Measurements from ENCODE around the gene SYNE1. TPM values are rescaled to one million over a fixed set of nuclear protein-coding genes. Genes with fewer than 3 reads are reported as not detected.
"Not testable (repeated sequence)": the region's sequence is repeated elsewhere in the genome, so short reads cannot be mapped to it uniquely, and the experiment has no call there.

Gene SYNE1
- total RNA-seq, 1 experiment from 2014 or later = 0.85 TPM

DNA sequence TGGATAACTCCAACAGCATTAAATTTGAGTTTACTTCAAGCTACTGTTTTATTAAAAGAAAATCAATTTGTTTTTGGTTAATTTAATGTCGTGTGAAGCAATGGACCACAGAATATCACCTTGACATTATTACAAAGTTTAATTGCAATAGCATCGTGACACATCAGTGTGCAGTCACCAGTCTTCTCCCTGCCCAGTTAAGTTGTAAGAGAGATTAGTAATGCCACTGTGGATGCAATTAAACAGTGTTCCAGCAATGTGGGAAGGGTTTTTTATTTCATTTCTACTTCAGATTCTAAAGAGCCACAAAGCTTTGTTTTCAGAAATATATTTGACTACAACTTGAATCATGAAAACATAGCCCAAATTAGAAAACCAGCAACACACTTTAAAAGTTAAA, 128.7 kb downstream of the SYNE1 start:
- in situ Hi-C loops (cut with HindIII; ENCODE audit: low sequenced_read_pairs) = no loop called here

DNA sequence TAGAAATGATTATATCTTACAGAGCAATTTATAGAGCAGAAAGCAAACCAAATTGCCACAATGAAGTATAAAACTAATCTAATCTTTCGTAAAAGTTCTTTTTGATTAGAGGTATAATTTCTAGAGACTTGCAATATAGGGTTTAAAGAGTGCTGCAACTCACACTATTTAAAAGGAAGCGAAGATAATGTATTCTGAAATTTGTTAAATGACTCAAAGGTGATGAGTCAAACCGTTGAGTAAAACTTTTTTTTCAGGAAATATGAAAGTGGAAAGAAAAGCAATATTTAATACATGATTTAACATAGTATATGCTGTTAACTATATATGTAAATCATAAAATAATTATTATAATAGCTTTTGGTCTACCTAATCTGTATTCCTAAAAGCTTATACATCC, 133.6 kb downstream of the SYNE1 start:
- in situ Hi-C loops (cut with HindIII; ENCODE audit: low sequenced_read_pairs) = no loop called here
- DNase-seq (ENCODE audit: low spot score) = no peak

More for the DNA sequence above, 128.7 kb downstream of the SYNE1 start:
- no peak for DNase-seq (ENCODE audit: low spot score)

DNA sequence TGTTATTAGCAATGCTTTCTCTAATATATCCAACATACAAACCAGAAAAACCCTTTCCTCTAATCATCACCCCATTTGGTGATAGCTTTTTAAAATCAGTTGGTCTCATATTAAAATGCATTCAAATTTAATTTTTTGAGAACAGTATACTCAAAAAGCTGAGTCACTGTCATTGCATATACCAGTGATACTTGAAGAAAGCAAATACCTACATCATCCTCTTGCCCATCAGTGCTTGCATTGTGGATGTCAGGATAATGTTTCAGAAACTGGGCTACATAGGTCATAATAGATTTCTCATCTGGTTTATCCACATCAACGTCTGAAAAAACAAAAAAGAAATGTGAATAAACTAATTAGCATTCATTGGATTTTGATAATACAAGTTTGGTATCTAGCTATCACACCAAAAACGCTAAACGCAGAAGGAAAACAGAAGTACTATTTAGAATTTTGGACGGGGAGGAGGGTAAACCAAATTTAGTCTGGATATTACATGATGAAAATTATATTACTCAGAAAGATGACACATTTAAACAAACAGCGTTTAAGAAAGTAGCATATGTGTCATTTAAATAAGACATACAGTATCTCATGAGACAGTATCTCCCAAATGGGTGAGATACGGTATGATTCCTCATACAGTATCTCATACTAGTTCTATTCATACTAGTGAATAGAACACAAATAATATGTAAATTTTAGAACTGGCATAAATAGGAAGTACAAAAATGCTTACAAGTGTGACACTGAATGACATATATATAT, 134.6 kb downstream of the SYNE1 start:
- DNase-seq (ENCODE audit: low spot score) = no peak
- in situ Hi-C loops (cut with HindIII; ENCODE audit: low sequenced_read_pairs) = no loop called here

GRCh38 chr6:152499931-152500330, 137.2 kb downstream of the SYNE1 start:
- no peak for DNase-seq (ENCODE audit: low spot score)
- in situ Hi-C loops (cut with HindIII; ENCODE audit: low sequenced_read_pairs) = no loop called here

- in situ Hi-C loops (cut with HindIII; ENCODE audit: low sequenced_read_pairs) = no loop called here
- no peak for DNase-seq (ENCODE audit: low spot score)
These were observed 140.4 kb downstream of the SYNE1 start for GRCh38 chr6:152496731-152497130.

GRCh38 chr6:152495456-152495855, 141.7 kb downstream of the SYNE1 start:
- DNase-seq (ENCODE audit: low spot score); in situ Hi-C loops (cut with HindIII; ENCODE audit: low sequenced_read_pairs): not testable (repeated sequence)

DNA sequence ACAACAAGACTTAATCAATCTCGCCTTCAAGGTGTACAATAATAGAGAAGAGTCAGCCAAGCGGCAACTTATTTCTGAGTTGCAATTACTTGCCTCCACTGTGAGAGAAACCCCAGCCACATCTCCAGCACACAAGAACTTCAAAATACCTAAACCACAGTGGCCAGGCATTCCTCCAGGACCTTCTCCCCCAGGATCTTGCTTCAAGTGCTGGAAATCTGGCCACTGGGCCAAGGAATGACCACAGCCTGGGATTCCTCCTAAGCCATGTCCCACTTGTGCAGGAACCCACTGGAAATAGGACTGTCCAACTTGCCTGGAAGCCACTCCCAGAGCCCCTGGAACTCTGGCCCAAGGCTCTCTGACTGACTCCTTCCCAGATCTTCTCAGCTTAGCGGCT, 144.9 kb downstream of the SYNE1 start:
- in situ Hi-C loops (cut with HindIII; ENCODE audit: low sequenced_read_pairs); DNase-seq (ENCODE audit: low spot score): not testable (repeated sequence)

GRCh38 chr6:152491501-152491900, 145.7 kb downstream of the SYNE1 start:
- DNase-seq (ENCODE audit: low spot score); in situ Hi-C loops (cut with HindIII; ENCODE audit: low sequenced_read_pairs): not testable (repeated sequence)

GRCh38 chr6:152490971-152491378, 146.2 kb downstream of the SYNE1 start:
- DNase-seq (ENCODE audit: low spot score); in situ Hi-C loops (cut with HindIII; ENCODE audit: low sequenced_read_pairs): not testable (repeated sequence)

GRCh38 chr6:152484806-152485205, 152.4 kb downstream of the SYNE1 start:
- in situ Hi-C loops (cut with HindIII; ENCODE audit: low sequenced_read_pairs) = no loop called here
- no peak for DNase-seq (ENCODE audit: low spot score)

GRCh38 chr6:152482289-152482688, 154.9 kb downstream of the SYNE1 start:
- DNase-seq (ENCODE audit: low spot score) = no peak
- in situ Hi-C loops (cut with HindIII; ENCODE audit: low sequenced_read_pairs) = no loop called here

GRCh38 chr6:152478377-152479010, 158.7 kb downstream of the SYNE1 start:
- in situ Hi-C loops (cut with HindIII; ENCODE audit: low sequenced_read_pairs) = no loop called here
- DNase-seq (ENCODE audit: low spot score) = peak; percentile 51

DNA sequence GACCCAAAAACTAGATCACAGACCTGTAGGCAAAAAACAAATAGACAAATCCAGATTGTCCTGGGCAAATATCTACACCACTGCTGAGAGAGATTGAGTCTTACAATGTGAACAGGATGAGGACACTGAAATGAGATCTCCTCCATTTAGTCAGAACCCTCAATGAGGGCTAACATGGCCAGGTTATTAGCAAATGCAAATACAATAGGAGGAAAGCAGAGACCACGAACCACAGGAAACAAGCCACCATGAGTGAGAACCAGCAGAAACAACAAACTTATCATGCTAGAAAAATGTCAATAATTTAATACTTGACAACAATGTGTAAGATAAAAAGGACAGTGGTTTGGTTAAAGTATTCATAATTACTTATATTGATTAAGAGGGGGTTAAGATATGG, 162.8 kb downstream of the SYNE1 start:
- in situ Hi-C loops (cut with HindIII; ENCODE audit: low sequenced_read_pairs) = no loop called here
- no peak for DNase-seq (ENCODE audit: low spot score)

DNA sequence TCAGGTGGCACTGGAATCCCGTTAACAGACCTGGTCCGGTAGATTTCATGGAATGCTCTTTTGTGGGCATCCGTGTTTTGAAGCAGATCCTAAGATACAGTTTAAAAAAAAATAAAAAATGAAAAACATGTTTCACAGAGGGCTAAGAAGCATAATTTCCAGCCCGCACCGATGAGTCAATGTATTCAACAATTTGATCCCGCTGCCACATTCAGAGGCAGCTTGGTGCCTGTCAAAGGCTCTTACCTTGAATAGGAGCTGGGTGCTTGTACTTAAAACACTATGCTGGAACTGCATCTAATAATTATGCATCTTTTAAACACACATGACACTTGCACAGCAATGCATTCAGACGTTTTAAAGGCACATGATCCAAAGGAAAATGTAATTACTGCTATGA, 164.8 kb downstream of the SYNE1 start:
- peak; percentile 66 for DNase-seq (ENCODE audit: low spot score)

GRCh38 chr6:152471456-152472265, 165.5 kb downstream of the SYNE1 start:
- peak; percentile 67 for DNase-seq (ENCODE audit: low spot score)
- in situ Hi-C loops (cut with HindIII; ENCODE audit: low sequenced_read_pairs) = no loop called here

More for the DNA sequence above, 164.8 kb downstream of the SYNE1 start:
- in situ Hi-C loops (cut with HindIII; ENCODE audit: low sequenced_read_pairs) = no loop called here

DNA sequence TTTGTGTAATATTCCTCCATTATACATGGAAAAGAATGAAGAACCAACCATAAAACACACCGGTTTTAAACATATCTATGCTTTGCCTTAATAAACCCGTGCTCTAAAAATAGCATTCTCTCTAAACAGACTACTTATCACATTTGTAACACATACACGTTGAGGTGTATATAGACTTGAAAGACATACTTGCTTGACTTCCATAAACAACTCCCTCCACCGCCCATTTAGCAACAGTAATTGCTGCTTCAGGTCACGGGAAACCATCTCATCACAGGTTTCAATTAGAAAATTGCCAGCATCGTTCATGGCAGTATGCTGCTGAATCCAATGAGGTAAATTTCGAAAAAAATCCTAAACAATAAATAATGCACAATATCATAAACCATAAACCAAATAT, 174.0 kb downstream of the SYNE1 start:
- in situ Hi-C loops (cut with HindIII; ENCODE audit: low sequenced_read_pairs) = no loop called here
- DNase-seq (ENCODE audit: low spot score) = no peak

- in situ Hi-C loops (cut with HindIII; ENCODE audit: low sequenced_read_pairs) = no loop called here
- no peak for DNase-seq (ENCODE audit: low spot score)
These were observed 174.4 kb downstream of the SYNE1 start for GRCh38 chr6:152462716-152463115.

DNA sequence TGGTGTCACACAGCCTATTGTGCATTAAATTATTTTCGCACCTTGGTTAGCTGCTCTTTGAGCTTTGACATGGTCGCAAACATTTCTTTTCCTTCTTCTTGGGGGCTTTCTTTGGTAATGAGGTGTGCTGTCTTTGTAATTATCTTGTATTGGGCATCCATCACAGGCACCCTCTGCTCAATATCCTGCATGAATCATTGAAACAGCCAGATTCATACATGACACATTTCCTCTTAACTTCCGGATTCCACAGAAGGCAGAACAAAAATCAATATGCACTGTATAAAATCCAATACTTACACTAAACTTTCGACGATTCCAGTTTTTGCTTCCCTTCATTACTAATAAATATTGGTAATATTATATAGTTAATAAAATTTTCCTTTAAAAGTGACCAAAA, 175.6 kb downstream of the SYNE1 start:
- no peak for DNase-seq (ENCODE audit: low spot score)

DNA sequence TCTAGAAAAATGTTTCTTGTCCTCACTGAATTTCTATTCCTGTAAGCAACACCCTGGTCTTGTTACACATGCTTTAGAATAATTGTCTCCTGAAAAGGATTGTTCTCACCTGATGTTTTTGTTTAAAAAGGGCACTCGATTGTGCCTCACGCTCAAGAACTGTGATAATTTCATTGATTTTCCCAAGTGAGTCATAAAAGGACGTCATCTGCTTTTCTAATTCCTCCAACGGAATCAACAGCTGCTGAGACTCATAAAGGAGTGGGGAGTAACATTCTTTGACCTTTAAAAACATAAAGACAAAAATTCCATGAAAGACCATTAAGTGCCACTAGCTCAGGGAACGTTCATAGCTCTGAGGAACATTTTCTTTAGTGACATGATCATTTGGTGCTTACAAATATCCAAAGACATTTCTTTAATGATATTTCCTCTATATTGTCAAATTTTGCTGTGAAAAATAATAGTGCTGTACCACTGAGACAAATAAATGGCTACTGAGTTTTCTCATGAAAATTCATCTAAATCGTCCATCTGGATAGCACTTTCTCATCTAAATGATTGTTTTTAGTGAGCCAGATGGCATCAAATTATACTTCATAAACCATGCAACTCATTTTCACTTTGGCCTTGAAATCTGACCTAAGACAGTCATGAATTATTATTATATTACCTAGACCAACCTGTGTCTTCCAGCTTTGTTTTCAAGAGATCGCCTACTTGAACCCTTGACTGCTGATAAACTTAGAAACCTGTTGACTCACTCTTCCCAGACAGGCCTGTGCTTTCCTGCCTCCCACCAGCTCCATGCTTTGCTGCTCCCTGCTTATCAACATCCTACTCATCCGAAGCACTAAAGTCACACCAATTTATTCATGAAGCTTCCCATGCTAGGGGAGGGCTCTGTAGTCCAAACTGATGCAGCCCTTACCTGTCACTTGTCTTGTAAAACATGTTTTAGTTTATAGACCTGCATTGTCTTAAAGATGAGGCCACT, 178.2 kb downstream of the SYNE1 start:
- no peak for DNase-seq (ENCODE audit: low spot score)
- in situ Hi-C loops (cut with HindIII; ENCODE audit: low sequenced_read_pairs) = no loop called here

More for the DNA sequence above, 175.6 kb downstream of the SYNE1 start:
- in situ Hi-C loops (cut with HindIII; ENCODE audit: low sequenced_read_pairs) = no loop called here

Measured in G401 (cell line).